SU-DHL-6 (cell line): ENCODE results near the gene ARNT2.

Source experiments
- CTCF ChIP-seq: fragments of 200-600 bp; sonication (generic); IDR thresholded peaks from one replicate; pipeline ENCODE4 v1.5.1; 2017; ENCODE audit warnings: antibody characterized with exemption, mild to moderate bottlenecking, low read length, moderate library complexity; ENCODE audit not compliant: insufficient read depth, poor library complexity, severe bottlenecking
- EZH2phosphoT487 ChIP-seq: fragments of 200-600 bp; sonication (generic), shearing (Covaris generic); conservative IDR thresholded peaks from 2 replicates; pipeline ENCODE4 v1.6.1; 2018; ENCODE audit warnings: mild to moderate bottlenecking, antibody characterized with exemption, low read length, moderate library complexity, mixed read lengths

- no peak for TF ChIP-seq EZH2phosphoT487
- no peak for TF ChIP-seq CTCF
Measured at GRCh38 chr15:80401456-80401855, 2.7 kb upstream of the ARNT2 start.
